Stimulated activated CD4-positive, alpha-beta T cell treated with anti-CD3 and anti-CD28 coated beads, Interleukin-1b, Interleukin-23, amount 100 ng/mL, for 4 hours (primary cell): ENCODE results near the gene SHTN1.
A peak's percentile ranks its signal among the peaks of the same experiment; 100 is the strongest.

Experiments
- DNase-seq, 2 donors: peaks; one replicate each; pipeline ENCODE4 v3.0.0-alpha.2; 2020; ENCODE audit warnings: low read depth in 2 of 2

The SHTN1 gene, protein sequence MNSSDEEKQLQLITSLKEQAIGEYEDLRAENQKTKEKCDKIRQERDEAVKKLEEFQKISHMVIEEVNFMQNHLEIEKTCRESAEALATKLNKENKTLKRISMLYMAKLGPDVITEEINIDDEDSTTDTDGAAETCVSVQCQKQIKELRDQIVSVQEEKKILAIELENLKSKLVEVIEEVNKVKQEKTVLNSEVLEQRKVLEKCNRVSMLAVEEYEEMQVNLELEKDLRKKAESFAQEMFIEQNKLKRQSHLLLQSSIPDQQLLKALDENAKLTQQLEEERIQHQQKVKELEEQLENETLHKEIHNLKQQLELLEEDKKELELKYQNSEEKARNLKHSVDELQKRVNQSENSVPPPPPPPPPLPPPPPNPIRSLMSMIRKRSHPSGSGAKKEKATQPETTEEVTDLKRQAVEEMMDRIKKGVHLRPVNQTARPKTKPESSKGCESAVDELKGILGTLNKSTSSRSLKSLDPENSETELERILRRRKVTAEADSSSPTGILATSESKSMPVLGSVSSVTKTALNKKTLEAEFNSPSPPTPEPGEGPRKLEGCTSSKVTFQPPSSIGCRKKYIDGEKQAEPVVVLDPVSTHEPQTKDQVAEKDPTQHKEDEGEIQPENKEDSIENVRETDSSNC

DNA sequence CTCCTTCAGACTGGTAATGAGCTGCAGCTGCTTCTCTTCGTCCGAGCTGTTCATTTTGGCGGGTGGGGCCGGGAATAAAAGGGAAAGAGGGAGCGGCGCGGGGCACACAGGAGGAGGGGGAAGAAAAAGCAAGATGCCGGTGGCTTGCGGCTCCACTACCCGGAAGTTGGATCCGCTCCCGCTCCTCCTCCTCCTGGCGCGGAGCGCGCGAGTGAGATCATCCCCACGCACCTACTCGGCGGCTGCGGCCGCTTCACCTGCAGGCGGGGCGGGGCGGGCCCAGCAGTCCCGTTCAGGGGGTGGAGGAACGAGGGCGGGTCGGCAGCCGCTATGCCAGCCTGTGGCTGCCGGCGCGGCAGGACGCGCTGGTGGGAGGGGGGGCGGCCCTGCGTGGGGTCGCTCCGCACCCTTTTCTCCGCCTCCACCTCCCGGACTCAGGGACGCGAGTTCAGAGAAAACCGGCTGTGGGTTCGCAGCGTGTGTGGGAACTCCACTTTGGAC is at the start of gene SHTN1:
Gene SHTN1, minus strand, starts transcription at position 162 of the 501 bp plus-strand sequence. Its CDS starts 108 bp downstream, at position 54.
- DNase-seq = peak; percentile 15 to 16

DNA sequence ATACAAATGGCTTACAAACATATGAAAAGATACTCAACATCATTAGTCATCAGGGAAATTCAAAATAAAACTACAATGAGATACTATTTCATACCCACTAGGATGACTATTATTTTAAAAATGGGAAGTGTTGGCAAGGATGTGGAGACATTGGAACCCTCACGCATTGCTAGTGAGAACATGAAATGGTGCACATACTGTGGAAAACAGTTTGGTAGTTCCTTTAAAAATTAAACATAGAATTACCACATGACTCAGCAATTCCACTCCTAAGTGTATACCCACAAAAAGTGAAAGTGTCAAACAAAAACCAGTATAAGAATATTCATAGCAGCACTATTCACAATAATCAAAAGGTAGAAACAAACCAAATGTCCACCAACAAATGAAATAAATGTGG is 48.5 kb upstream of the SHTN1 start:
- no peak for DNase-seq

DNA sequence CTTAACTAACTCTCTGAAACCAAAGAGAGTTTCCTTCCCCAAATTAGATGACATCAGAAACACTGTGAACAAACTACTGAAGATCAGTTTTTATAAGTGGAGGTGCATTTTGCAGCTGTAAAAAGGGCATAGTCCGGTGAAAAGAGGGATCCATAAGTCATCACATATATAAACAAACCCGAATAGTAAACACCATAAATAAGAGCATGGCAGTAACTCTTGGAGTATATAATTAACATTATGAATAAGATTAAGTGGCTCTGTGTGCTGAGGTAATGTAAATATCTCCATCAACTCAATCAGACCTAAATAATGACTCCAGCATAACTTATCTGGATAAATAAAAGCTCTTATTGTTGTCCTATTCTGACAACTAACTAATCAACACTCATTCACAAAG is 43.0 kb upstream of the SHTN1 start:
- no peak for DNase-seq

DNA sequence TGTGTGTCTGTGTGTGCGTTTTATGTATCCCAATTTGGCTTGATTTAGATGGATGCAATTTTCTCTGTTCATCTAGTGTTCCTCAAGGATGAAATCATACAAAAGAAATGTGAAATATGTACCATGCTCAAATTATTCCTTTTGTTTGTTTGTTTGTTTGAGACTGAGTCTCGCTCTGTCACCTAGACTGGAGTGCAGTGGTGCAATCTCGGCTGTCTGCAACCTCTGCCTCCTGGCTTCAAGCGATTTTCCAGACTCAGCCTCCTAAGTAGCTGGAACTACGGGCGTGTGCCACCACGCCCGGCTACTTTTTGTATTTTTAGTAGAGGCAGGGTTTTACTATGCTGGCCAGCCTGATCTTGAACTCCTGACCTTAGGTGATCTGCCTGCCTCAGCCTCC is 11.3 kb upstream of the SHTN1 start:
- DNase-seq = no peak

DNA sequence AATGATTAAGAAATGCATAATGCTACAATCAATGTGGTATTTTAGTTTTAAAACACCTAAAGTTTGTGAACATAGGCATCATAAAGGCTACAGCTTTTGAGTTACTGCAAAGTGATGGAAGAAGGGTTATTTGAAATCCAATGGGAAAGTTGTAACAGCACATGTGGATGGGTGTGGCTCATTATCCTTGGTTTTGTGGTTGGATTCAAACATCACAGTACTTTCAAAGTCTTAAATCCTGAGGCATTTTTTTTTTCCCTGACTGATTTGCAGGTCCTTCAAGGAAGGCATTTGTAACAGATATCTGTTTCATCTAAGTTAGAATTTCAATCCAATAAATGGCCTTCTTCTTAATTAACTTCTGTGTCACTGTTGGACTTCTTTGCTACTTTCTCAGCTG is 9.8 kb upstream of the SHTN1 start:
- no peak for DNase-seq

DNA sequence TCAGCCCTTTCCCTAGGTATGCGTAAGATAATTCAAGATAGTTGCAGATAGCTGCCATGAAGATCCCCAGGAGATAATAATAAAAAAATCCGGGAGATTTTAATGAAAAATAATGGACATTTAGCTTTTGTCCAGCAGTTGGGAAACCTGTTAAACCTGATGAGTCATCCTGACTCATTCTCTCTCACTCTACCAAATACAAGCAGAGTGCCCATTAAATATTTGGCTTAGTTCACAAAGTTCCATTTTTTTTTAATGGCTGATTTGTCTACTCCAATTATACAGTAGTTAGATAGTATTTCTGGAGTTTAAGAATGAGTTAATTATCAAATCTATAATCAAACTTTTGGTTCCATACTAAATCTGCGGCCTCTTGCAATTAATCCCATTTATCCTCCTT is 2.1 kb upstream of the SHTN1 start:
- no peak for DNase-seq

DNA sequence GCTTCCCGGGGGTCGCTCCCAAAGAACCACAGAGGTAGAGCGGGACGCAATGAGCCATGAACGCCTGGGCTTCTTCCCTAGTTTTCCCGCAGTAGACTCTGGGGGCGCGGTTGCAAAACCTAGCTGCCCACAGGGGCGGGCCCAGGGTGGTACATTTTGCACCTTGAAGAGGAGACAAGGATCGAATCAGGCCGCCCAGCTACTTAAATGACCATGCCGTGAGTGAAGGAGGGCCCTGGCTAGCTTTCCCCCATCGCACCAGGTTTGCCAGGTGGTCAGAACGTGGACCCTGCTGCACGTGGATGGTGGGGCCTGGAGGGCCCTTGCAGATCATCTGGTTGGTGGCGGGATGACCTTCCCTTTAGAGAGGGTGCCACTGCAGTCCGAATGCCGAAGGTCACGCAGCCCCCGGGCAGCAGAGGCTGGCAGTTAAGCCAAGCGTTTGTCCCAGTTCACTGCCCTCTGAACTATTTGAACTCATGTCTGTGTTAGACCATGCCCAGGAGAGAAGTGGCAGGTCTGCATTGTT is 604 bp upstream of the SHTN1 start:
- DNase-seq = no peak

DNA sequence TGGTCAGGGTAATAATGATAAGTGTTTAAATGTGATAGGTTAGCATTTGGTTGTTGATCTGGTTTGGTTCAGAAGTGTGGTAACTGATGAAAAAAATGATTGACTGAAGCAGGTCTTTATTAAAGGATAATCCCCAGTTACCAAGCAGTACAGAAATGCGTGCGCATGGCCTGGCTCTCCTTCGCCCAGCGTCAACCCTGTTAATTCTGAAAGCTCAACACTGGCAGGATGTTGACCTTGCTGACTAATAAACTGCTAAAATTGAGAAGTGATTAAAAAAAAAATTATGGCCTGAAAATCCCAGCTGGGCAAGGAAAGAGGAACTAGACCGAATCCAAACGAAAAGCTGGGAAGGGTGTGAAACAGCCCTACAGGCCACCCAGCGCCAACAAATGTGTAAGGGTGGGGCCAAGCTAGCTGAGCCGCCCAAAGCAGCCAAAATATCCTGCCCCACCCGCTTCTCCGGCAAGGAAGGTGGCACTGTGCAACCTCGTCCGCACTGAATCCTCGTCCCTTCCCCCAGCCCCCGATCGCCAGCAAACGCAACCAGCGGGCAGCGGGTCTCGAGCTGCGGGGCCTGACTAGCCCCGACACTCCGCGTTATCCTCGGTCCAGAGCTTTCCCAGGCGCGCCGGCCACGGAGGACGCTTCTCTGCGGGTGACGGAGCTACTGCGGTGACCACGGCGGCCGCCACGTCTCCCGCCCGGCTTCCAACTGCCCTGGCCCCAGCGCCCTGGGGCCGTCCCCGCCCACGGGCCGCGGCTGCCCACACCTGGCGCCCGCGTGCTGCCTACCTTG is 561 bp downstream of the SHTN1 start:
- no peak for DNase-seq

DNA sequence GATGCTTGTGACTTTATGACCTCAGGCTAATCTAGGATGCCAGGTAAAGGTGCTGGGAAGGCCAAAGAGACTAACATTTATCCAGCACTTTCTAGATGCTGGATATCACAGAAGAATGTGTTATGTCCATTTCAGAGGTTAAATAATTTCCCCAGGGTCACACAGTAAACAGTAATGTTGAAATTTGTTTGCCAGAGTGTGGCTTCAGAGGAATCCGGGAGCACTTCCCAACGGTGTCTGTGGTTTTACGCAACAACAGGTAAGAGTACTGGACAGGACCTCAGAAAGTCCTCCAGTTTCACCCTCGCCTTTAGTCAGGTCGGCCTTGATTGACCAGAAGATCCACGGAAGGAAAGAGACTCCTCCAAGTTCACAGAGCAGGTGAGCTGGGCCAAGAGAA is 1.7 kb downstream of the SHTN1 start:
- no peak for DNase-seq

DNA sequence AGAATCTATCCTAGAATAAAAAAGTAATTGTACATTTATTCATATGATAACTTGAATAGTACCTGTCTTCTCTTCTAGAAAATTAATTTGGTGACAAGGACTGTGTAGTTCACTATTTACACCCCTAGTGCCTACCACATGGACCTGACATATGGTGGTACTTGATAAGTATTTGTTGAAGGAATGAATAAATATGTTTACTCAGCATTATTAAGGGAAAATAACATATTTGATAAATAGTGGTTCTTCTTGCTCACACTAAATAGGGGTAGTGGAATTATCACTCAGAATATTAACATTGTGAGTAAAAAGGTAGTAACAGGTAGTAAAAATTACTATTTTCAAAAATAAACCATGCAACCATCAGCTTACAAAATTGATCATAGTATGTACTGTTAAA is 2.8 kb downstream of the SHTN1 start:
- DNase-seq = no peak

DNA sequence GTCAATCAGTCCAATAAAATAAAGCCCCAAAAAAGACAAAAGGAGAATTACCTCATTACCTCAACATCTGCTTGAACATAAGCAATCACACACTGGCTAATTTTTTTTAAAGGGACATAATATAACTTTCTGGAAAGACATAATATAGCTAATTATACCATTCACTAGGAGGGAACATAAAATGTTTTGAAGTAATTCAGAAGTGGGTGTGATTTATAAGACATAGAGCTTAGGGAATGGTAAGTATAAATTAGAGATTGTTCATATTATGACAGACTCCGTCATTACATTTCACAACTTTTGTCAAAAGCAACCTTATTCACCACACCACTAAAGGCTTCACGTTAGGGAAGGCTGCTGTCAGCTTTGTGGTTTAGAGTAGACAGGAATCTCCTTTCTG is 3.8 kb downstream of the SHTN1 start:
- no peak for DNase-seq

DNA sequence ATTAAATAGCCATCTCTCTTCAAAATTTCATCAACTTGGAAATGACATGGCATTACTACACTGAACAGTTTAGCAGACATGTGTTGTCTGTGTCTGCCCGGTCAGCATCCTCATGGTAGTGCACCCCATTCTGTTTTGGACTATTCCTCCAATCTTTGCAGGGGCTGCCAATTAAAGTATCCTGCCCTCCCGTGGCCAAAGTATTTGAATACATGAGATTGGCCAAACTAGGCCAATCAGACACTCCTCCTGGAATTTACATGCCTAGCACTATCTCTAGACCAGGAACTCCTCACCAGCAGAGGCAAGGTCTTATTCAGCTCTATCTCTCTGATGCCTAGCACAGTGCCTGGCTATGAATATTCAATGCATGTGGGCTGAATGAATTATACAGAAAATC is 4.4 kb downstream of the SHTN1 start:
- no peak for DNase-seq

DNA sequence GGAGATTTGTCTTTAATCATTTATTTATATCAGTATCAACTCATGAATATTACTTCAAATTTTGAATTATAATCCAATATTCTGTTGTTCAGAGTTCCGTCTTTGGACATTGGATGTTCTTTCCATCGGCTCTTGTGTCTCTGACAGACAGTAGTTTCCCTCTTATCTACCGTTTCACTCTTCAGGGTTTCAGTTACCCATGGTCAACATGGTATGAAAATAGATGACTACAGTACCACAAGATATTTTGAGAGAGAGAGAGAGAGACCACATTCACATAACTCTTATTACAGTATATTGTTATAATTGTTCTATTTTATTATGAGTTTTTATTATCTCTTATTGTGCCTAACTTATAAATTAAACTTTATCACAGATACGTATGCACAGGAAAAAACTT is 6.8 kb downstream of the SHTN1 start:
- DNase-seq = no peak

DNA sequence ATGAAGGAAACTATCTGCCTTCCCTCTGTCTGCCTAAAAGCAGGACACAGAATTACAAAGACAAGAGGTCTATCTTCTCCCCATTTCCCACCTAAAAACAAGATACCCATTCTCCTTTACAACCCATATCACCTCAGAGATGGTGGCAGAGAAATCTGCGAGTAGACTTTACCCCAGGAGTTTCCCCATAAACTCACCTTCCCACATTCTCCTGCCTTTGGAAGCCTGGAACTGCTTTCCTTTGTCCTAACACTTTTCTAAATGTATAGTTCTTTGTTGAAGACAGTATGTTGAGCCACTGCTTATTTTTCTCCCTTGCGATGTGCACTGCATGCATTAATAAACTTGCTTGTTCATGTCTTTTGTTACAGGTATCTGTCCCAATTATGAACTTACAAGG is 8.0 kb downstream of the SHTN1 start:
- no peak for DNase-seq

DNA sequence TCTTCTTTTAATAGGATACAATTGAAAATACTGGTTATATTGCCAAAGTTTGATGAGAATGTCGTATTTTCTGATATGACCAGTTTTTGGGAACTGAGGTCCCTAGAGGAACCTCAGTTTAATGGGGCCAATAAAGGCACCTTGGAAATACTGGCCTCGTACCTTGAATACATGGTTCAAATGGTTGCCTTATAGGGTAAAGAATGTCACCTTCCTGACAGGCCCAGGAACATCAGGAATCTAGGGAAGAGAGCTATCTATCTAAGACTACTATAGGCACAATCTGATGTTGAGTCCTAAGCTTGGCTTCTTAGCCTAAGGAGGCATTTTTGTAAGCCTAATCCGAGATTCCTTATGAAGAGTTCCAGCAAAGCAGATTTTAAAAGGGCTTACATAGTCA is 9.3 kb downstream of the SHTN1 start:
- no peak for DNase-seq

DNA sequence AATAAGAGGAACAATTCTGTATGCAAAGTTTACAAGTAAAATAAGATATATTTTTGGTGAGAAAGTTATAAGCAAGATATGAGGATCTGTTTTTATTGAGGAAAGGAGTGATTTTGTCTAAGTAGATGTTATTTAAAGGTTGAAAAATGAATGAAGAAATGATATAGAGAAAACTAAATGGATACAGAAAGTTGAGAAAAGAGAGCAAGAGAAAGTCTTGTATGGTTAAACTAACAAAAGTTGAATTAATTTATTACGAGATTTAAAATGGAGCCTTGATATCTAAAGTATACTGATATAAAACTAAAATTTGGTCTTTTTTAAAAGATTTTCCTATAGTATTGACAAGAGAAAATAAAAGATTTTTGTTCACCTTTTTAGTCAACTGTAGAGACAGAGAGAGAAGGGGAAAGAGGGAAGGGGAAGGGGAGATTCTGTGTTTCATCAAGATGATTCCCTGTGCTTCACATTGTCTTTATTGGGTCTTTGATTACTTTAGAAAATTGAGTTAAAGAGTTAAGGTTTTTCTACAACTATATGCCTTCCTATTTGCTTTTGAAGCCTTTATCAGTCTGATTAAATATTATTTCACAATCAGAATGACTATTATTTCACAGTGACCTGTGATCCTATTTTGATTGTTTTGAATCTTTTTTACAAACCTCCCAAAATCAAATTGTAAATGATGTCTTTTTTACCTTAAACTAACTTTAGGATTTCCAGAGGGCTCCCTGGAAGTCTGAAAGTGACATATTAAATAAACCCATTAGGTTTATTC is 10.7 kb downstream of the SHTN1 start:
- DNase-seq = no peak

DNA sequence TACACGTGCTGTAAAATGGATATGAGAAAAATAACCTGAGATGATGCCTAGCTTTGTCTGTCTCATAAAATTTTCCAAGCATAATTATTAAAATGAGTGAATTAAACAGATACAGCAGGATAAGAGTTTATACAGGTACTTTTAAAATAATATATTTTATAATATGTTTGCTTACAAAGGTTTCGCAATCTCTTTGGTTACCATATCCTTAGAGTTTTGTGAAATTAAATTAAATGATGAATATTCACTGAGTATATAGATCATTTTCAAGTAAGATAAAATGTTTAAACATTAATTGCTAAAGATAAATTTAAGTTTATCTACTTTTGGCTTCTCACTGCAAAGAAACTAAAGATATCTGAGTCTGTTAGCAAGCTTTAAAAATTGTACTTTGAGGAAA is 11.4 kb downstream of the SHTN1 start:
- DNase-seq = no peak

DNA sequence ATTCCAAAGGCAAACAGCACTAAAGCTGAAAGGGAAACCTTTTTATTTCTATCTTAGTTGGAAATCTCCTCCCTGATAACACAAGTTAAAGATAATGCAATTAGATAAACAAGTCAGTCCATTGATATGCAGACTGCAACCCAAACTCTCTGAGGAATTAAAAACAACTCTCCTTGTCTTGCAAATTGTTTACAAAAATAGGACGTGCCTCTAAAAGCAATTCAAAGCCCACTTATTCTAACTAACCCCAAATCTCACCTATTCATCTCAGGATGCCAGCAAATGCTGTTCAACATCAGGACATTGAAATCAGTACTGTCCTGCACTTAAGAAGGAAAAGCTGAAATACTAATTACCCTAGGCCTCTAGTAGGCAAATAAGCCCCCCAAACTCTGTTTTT is 12.8 kb downstream of the SHTN1 start:
- DNase-seq = no peak

DNA sequence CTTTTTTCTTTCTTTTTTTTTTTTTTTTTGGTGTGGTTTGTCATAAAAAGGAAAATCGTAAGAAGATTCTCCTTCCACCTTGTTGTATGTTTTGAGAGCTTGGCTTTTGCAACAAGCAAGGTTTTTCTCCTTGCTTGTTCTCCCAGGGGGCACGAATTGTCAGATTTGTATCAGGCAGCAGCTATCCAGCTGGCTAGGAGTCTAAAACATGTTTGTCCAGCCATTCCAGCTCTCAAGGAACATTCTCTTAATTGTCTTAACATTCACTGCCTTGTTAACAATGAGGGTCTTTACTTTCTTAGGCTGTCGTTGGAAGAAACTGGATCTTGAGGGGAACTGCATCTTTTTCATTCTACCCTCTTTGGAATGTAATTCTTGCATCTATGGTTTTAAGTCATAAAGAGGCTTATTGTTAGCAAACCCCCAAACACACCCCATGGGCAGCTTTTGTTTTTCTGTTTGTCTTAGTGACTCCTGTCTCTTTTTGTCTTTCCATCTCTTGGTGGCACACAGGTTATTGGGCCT is 14.6 kb downstream of the SHTN1 start:
- DNase-seq = no peak

DNA sequence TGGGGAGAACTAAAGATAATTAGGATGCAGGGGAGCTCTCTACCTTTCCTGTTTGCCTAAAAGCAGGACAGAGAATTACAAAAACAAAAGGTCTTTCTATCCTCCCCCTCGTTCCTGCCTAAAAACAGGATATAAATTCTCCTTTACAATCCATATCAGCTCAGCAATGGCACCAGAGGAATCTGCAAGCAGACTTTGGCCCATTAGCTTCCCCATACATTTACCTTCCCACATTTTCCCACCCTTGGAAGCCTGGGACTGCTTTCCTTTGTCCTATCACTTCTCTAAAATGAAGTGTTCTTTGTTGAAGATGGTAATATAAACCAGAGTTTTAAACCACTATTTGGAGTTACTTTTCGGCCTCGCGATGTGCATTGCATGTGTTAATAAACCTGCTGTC is 15.5 kb downstream of the SHTN1 start:
- DNase-seq = no peak

DNA sequence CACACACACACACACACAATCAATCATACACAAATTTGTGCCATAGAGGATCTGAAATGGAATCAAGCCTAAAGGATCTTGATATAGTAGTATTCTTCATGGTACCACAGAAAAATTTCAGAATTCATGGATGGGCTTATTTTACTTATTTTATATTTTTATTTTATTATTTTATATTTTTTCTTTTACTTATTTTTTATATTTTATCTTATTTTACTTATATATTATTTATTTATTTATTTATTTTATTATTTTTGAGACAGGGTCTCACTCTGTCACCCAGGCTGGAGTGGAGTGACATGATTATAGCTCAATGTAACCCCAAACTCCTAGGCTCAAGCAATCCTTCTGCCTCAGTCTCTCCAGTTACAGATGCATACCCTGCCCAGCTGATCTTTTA is 16.7 kb downstream of the SHTN1 start:
- no peak for DNase-seq
